ENCODE data around the gene PC. TPM values are rescaled to one million over a fixed set of nuclear protein-coding genes. Genes with fewer than 3 reads are reported as not detected.

Gene PC
- polyA plus RNA-seq, 2 of the 4 experiments (the other 2 are of a cell fraction): 14.2 to 45.9 TPM

DNA sequence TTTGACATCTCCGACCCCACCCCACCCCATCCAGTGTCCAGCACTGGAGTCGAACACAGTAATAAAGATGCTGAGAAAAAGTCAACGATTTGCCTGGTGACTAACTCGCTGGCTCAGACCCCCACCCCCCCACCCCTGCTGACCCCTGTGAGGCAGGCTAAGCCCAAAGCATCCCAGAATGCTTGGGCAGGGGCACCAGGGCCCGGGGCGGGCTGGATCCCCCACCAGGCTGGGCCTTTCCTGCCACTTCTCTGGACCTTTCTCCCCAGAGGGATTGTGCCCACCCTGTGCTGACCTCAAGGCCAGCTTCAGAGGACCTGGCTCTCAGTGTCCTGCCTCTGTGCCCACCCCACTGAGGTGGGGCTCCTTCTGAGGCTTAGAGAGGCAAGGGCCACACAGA is 18.7 kb upstream of the PC start:
- Histone ChIP-seq H3K27ac (peak overlapping the region; percentile 62 to 95), H3K4me1 (peaks cover 61% of the 10 kb centered on the region), H3K4me3 (no peak overlapping the region), H3K4me2 (peak overlapping the region; percentile 78; the same call in 2 of the 3 replicates), H3K9me3 (peaks cover 18% of the 10 kb centered on the region)
- DNase-seq (ENCODE audit: low read depth in 1 of 2, low spot score in 1 of 2) (no peak), FAIRE-seq (no peak), ATAC-seq (no peak)
- TF ChIP-seq KDM1A (IDR thresholded peaks at IDR 0.05; ENCODE audit: low read depth) (no peak), HEYL (CRISPR knock-in tag; IDR thresholded peaks at IDR 0.05) (no peak), MAFK (IDR thresholded peaks at IDR 0.05; ENCODE audit: partially characterized antibody) (no peak), CEBPB (IDR thresholded peaks at IDR 0.05) (no peak), ZC3H11A (IDR thresholded peaks at IDR 0.05) (no peak)
- CTCF ChIA-PET: interaction anchor here (0.8 to 3.3 kb wide), 32 partner anchors 10 to 405 kb away, joined by 3 to 33 read pairs (median 10); partner anchors contain the start of gene RCE1
- POLR2A ChIA-PET: interaction anchor here (1.2 to 2.0 kb wide), 3 partner anchors 121 to 133 kb away, joined by 3 to 7 read pairs (median 5); partner anchors contain the start of gene RCE1
- 92% methylated on average over 5 of the region's 6 CpGs for WGBS (ENCODE audit: missing lambda C conversion rate)

DNA sequence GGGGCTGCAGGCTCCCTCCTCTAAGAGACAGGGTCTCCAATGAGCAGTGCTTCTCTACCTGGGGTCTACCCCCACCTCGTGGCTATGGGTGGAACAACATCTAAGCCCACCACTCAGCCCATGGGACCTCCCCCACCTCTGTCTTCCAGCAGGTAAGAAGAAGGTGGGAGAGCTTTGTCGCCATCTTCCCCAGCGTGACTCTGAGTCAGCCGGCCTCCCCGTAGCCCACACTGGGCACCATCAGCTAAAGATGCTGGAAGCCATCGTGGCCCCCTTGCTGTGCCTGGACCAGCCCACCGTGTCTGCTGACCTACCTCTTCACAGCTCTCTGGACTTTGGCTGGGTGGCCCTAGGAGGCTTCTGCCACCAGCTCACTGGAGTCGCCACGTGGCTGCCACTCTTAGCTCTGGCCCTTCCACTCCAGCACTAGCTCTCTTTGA is 17.9 kb upstream of the PC start:
- TF ChIP-seq RFX5 (IDR thresholded peaks at IDR 0.05) (no peak), RAD21 (conservative IDR thresholded peaks at IDR 0.05 in 1 of 2, IDR thresholded peaks at IDR 0.05 in 1 of 2) (peak; percentile 84 to 88), SMC3 (IDR thresholded peaks at IDR 0.05) (peak; percentile 77; the same call in 2 of the 3 replicates), ZSCAN20 (CRISPR knock-in tag; IDR thresholded peaks at IDR 0.05) (no peak)
- TF ChIP-seq, protein P1, sequence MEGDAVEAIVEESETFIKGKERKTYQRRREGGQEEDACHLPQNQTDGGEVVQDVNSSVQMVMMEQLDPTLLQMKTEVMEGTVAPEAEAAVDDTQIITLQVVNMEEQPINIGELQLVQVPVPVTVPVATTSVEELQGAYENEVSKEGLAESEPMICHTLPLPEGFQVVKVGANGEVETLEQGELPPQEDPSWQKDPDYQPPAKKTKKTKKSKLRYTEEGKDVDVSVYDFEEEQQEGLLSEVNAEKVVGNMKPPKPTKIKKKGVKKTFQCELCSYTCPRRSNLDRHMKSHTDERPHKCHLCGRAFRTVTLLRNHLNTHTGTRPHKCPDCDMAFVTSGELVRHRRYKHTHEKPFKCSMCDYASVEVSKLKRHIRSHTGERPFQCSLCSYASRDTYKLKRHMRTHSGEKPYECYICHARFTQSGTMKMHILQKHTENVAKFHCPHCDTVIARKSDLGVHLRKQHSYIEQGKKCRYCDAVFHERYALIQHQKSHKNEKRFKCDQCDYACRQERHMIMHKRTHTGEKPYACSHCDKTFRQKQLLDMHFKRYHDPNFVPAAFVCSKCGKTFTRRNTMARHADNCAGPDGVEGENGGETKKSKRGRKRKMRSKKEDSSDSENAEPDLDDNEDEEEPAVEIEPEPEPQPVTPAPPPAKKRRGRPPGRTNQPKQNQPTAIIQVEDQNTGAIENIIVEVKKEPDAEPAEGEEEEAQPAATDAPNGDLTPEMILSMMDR (IDR thresholded peaks at IDR 0.05): peak; percentile 79
- Histone ChIP-seq H3K4me2 (peak overlapping the region; percentile 78), H3K4me3 (no peak overlapping the region), H3K27ac (peak overlapping the region; percentile 95 to 99), H3K9me3 (peaks cover 18% of the 10 kb centered on the region), H3K4me1 (peaks cover 61% of the 10 kb centered on the region)
- POLR2A ChIA-PET: interaction anchor here (0.6 to 2.0 kb wide), 6 partner anchors 90 to 133 kb away, joined by 3 to 7 read pairs (median 4); partner anchors contain the start of gene RCE1
- ATAC-seq (peak; percentile 33 to 44; a peak in 5 of 6 replicates), DNase-seq (ENCODE audit: low read depth in 1 of 2, low spot score in 1 of 2) (peak in 1 of 2 experiments; percentile 53), FAIRE-seq (no peak)
- CTCF ChIA-PET: interaction anchor here (0.6 to 3.3 kb wide), 59 partner anchors 8 to 568 kb away, joined by 3 to 33 read pairs (median 7); partner anchors contain the start of genes PC, RCE1 and SYT12
- WGBS (ENCODE audit: missing lambda C conversion rate): 86% methylated on average over 9 of the region's 9 CpGs

DNA sequence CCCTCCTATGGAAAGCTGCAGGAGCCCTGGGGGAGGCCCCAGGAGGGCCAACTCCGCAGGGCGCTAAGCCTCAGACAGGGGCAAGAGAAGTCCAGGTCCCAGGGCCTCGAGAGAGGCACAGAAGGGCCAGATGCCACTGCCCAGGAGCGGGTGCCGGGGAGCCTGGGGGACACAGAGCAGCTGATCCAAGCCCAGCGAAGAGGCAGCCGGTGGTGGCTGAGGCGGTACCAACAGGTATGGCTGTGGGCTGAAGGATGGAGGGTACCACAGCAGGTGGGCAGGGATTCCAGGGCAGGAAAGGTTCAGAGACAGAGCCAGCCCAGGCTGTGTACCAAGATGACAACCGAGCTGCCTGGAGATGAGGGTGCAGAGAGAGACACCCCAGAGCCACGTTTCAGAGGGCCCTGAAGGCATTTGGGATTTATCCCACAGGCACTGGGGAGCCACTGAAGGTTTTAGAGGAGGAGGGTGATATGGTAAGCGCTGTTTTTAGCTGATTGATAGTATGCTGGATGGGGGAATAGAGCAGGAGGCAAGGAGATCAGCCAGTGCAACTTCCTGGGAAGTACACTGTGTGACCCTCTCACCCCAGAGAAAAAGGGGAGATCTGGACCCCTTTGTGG is 17.3 kb upstream of the PC start:
- no peak for FAIRE-seq
- H3K4me3 ChIP-seq: peak overlapping the region; percentile 33
- CTCF ChIA-PET: interaction anchor here (0.6 to 3.3 kb wide), 58 partner anchors 9 to 568 kb away, joined by 3 to 33 read pairs (median 7); partner anchors contain the start of genes PC, RCE1 and SYT12
- POLR2A ChIA-PET: interaction anchor here (0.6 to 2.0 kb wide), 5 partner anchors 89 to 132 kb away, joined by 3 to 7 read pairs (median 3); partner anchors contain the start of gene RCE1
- H3K4me2 ChIP-seq: peak overlapping the region; percentile 78
- peak; percentile 10 to 11; a peak in 5 of 6 replicates for ATAC-seq
- TF ChIP-seq MAFK (IDR thresholded peaks at IDR 0.05; ENCODE audit: partially characterized antibody) (no peak), EHMT2 (IDR thresholded peaks at IDR 0.05; ENCODE audit: low read depth) (no peak), ZNF302 (CRISPR knock-in tag; IDR thresholded peaks at IDR 0.05) (no peak), RAD21 (conservative IDR thresholded peaks at IDR 0.05 in 1 of 2, IDR thresholded peaks at IDR 0.05 in 1 of 2) (no peak), HOXB13 (CRISPR knock-in tag; IDR thresholded peaks at IDR 0.05; ENCODE audit: low read depth) (no peak), EHF (CRISPR knock-in tag; IDR thresholded peaks at IDR 0.05) (no peak), RFX5 (IDR thresholded peaks at IDR 0.05) (no peak), KDM1A (IDR thresholded peaks at IDR 0.05; ENCODE audit: low read depth) (peak; percentile 79; the same call in 1 of the 2 replicates), PHF8 (IDR thresholded peaks at IDR 0.05; ENCODE audit: borderline replicate concordance, low read depth) (no peak), JUN (IDR thresholded peaks at IDR 0.05) (no peak; a peak in 1 of 5 replicates), ZFP36 (IDR thresholded peaks at IDR 0.05; ENCODE audit: borderline replicate concordance, partially characterized antibody) (peak; percentile 95), FOXS1 (CRISPR knock-in tag; IDR thresholded peaks at IDR 0.05) (no peak)
- TF ChIP-seq, protein P2, sequence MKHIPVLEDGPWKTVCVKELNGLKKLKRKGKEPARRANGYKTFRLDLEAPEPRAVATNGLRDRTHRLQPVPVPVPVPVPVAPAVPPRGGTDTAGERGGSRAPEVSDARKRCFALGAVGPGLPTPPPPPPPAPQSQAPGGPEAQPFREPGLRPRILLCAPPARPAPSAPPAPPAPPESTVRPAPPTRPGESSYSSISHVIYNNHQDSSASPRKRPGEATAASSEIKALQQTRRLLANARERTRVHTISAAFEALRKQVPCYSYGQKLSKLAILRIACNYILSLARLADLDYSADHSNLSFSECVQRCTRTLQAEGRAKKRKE (CRISPR knock-in tag; IDR thresholded peaks at IDR 0.05; ENCODE audit: low read depth): no peak; the same call in 1 of the 2 replicates
- 47% methylated on average over 8 of the region's 11 CpGs for WGBS (ENCODE audit: missing lambda C conversion rate)
- H3K4me1 ChIP-seq: peaks cover 63% of the 10 kb centered on the region
- peaks cover 18% of the 10 kb centered on the region for H3K9me3 ChIP-seq
- peak overlapping the region; percentile 95 to 99 for H3K27ac ChIP-seq
- no peak for DNase-seq (ENCODE audit: low read depth in 1 of 2, low spot score in 1 of 2)
